ENCODE measurements around the gene ADAT3.
"Not testable (repeated sequence)": the region's sequence is repeated elsewhere in the genome, so short reads cannot be mapped to it uniquely, and the experiment has no call there.

- TF ChIP-seq ZNF501, ZNF37A (tag by site-specific recombination; IDR thresholded peaks at IDR 0.05): not testable (repeated sequence)
Observed at GRCh38 chr19:1885398-1886119, 19.6 kb upstream of the ADAT3 start, which contains the start of gene ABHD17A.
